ENCODE measurements around the gene STK11IP.

Gene STK11IP

DNA sequence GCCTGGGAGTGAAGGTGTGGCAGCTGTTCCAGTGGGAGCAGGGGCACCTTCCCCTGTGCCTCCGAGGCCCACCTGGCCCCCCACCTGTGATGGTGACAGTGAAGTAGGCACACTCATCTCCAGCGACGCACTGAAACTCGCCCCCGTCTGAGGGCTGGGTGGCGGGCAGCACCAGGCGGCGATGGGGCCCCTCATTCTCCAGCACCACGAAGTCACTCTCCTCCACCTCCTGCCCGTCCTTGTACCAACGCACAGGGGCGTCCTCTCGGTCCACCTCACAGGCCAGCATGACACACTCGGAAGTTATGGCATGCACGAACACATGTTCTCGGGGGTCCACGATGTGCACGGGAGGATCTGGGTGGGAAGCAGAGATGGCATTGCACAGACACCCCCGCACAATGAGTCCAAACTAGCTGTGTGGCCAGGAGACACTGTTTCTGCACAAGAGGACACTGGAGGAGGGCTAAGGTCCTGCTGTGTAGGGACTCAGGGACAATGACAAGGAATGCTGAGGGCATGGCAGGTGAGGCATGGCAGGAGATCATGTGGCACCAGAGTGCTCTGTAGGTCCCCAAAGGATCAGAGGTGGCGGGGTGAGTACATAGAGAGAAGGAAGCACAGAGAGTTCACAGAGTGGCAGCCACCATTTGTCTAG lies 34.3 kb upstream of the STK11IP start:
- no peak for DNase-seq (ENCODE audit: low read depth in 2 of 2)

GRCh38 chr2:219565130-219566080 lies 32.3 kb upstream of the STK11IP start:
- no peak for DNase-seq (ENCODE audit: low read depth in 2 of 2)

DNA sequence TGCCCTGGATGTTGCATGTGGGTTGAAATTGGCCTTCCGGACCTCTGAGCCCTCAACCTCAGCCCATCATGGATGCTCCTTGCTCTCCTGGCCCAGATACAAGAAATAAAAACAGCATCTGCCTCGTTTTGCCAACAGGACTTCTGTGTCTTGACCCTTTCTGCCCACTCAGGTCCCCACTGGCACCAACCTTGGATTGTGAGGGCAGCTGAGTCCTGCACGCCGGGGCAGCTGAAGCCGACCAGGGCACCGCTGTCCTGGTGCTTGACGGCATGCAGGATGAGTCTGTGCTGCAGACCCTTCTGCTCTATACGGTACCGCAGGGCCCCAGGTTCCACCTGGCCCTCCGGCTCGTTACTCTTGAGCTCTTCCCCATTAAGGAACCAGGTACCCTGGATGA lies 31.0 kb upstream of the STK11IP start:
- DNase-seq (ENCODE audit: low read depth in 2 of 2), result no peak

- DNase-seq (ENCODE audit: low read depth in 2 of 2), result no peak
These were observed 30.5 kb upstream of the STK11IP start for GRCh38 chr2:219567131-219567530.

- DNase-seq (ENCODE audit: low read depth in 2 of 2), result no peak
These were observed 29.8 kb upstream of the STK11IP start for GRCh38 chr2:219567791-219568361.

DNA sequence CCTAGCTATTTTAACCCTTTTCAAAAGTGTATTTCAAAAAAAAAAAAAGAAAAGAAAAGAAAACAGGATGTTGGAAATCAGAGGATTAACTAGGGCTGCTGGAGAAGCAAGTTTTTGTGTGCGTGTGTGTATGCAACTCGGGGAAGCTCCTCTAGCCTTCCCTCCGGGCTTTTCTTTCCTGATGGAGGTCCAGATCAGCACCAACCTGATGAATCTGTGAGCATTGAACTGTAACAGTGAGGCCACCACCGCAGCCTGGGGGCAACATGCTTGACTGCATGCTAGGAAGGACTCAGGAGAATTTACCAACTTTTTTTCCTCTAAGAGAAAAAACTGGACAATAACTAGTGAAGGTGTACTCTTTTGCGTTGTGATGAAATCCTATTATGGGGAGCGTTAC lies 28.6 kb upstream of the STK11IP start:
- no peak for DNase-seq (ENCODE audit: low read depth in 2 of 2)

DNA sequence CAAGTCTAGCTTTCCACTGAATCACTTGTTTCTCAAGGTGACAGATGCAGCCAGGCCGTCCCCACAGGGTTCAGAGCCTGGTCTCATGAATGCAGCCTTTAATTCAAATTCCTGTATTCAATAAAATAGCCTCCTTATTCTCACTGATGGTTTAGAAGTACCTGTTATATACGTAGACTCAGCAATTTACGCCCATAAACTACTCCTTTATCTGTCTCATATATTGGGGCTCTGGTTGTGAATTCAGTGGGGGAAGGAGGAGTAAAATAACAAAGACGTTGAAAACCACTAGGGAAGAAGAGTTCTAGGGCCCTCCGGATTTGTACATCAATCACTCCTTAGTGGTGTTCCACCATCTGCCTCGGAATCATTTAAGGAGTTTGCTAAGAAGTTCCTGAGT lies 28.0 kb upstream of the STK11IP start:
- no peak for DNase-seq (ENCODE audit: low read depth in 2 of 2)

GRCh38 chr2:219570194-219570923 lies 27.3 kb upstream of the STK11IP start:
- no peak for DNase-seq (ENCODE audit: low read depth in 2 of 2)

DNA sequence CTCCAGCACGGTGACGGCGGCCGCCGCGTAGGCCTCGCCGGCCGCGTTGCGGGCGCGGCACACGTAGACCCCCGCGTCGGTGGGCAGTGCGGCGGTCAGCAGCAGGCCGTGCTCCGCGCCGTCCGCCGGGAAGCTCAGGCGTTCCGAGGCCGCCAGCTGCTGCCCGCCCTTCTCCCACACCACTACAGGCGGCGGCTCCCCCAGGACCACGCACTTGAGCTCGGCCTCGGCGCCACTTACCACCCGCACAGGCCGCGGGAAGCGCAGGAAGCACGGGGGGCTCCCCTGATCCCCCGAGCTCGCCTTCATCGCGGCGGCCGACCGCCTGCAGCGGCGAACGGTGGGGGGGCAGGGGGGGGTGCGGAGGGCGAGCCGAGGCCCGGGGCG lies 26.7 kb upstream of the STK11IP start:
- no peak for DNase-seq (ENCODE audit: low read depth in 2 of 2)

DNA sequence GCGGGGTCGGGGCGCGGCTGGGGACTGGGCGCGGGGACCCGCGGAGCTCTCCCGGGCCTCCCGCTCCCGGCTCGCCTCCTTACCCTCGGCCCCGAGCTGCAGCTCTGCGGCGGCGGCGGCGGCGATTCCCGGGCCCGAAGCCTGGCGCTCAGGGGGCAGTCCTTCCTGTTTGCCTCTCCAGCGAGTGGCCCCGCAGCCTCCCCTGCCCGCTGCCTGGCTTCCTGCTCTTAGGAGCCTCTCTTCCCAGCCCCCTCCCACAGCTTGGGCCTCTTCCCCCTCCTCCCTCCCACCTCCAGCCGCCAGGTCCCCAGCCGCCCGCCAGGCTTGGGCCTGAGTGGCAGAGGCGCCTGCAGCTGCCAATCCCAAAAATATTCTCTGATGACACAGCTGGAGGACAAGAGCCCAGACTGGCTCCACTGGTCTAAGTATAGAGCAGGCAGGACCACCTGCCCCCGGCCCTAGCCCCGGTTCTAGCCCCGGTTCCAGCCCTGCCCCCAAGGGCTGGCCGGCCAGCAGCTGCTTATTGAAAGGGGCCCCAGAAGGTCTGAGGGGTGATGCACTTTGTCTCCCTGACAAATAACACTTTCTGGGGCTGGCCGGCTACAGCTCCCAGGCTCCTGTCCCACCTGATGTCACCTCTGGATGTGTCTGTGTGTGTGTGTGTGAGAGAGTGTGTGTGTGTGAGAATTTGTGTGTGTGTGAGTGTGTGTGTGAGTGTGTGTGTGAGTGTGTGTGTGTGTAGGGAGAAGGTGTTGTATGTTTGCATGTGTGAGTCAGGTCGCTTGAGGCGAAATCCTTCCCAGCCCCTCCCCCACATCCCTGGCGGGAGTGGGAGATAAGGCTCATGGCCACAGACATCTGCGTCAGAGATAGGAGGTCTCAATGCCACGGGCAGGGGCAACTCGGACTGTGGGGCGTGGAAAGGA lies 26.1 kb upstream of the STK11IP start, which contains the start of gene OBSL1:
TSS of gene OBSL1 (minus strand) at position 229 of the 926 bp plus-strand sequence. CDS start 307 bp downstream, outside the sequence.
- DNase-seq (ENCODE audit: low read depth in 2 of 2), result no peak

DNA sequence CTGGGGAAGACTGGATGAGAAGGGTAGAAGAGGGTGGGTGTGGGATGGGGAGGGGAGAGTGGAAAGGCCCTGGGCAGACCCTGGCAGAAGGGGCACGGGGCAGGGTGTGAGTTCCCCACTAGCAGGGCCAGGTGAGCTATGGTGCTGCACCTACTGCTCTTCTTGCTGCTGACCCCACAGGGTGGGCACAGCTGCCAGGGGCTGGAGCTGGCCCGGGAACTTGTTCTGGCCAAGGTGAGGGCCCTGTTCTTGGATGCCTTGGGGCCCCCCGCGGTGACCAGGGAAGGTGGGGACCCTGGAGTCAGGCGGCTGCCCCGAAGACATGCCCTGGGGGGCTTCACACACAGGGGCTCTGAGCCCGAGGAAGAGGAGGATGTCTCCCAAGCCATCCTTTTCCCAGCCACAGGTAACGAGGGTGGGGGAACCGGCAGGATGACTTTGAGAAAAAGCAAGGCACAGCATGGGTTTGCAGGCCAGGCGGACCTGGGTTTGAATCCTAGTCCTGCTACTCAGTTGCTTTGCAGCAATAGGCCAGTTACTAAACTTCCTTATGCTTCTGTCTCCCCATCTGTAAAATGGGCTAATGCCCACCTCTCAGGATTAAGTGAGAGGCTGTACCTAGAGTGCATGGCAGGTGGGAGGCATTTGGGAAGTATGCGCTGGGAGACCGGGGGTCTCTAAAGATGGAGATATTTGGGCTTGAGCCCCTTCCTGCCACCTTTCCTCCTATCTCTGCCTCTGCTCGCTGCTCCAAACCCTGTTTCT lies 25.2 kb upstream of the STK11IP start, which contains the start of gene INHA:
TSS of gene INHA (plus strand) at position 74 of the 765 bp plus-strand sequence. CDS start at position 139, 65 bp downstream.
- no peak for DNase-seq (ENCODE audit: low read depth in 2 of 2)

GRCh38 chr2:219573166-219573565 lies 24.5 kb upstream of the STK11IP start:
- DNase-seq (ENCODE audit: low read depth in 2 of 2), result no peak

DNA sequence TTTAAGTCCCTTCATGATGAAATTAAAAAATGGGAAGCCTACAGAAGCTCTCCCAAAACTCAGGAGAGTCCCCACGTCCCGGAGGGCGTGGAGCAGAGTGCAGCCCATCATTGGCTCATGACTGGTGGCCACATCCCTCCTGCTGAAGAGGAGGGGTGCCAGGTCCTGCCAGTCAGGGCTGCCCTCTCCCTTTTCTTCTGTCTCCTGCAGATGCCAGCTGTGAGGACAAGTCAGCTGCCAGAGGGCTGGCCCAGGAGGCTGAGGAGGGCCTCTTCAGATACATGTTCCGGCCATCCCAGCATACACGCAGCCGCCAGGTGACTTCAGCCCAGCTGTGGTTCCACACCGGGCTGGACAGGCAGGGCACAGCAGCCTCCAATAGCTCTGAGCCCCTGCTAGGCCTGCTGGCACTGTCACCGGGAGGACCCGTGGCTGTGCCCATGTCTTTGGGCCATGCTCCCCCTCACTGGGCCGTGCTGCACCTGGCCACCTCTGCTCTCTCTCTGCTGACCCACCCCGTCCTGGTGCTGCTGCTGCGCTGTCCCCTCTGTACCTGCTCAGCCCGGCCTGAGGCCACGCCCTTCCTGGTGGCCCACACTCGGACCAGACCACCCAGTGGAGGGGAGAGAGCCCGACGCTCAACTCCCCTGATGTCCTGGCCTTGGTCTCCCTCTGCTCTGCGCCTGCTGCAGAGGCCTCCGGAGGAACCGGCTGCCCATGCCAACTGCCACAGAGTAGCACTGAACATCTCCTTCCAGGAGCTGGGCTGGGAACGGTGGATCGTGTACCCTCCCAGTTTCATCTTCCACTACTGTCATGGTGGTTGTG lies 23.0 kb upstream of the STK11IP start:
- DNase-seq (ENCODE audit: low read depth in 2 of 2), result no peak

GRCh38 chr2:219575566-219576504 lies 21.8 kb upstream of the STK11IP start:
- no peak for DNase-seq (ENCODE audit: low read depth in 2 of 2)

GRCh38 chr2:219576505-219577388 lies 20.9 kb upstream of the STK11IP start:
- DNase-seq (ENCODE audit: low read depth in 2 of 2), result no peak

DNA sequence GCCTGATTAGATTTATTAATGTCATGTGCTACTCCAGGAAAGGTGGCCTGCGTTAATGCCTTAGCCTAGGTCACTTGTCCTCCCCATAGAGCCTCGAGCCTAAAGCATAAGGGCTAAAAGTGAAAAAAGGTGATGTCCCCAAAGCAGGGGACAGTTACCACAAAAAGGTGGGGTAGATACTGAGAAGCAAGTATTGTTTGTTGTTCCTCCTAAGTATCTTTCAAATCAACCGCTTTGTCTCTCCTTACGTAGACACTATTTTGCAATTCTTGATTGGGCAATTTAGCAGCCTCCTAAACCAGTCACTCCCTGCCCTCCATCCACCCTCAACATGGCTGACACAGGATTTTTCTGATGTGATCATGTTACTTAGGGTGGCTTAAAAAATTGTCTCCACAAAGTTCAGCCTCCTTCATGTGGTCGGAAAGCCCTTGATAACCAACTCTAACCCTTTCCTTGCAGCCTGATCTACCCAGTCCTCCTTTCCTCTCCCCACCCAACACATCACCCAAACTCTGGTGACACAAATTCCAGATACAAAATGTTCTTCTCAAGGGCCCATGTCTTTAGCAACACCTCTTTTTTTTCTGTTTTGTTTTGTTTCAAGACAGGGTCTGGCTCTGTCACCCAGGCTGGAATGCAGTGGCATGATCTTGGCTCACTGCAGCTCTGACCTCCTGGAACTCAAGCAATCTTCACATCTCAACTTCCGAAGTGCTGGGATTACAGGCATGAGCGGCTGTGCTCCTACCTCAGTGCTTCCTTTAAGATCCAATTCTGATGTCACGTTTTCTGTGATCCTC lies 18.6 kb upstream of the STK11IP start:
- DNase-seq (ENCODE audit: low read depth in 2 of 2), result no peak
